Left ventricle myocardium inferior (tissue), 1 donor: ENCODE data around the gene BCR. TPM values are rescaled to one million over a fixed set of nuclear protein-coding genes. Genes with fewer than 3 reads are reported as not detected.

Experiments used
- DNase-seq: peaks from one replicate; pipeline ENCODE4 v3.0.0-alpha.2; 2020
- H3K27ac ChIP-seq: fragments of 200-600 bp; replicated peaks from 2 replicates; pipeline ENCODE4 v1.8.0; 2021
- H3K27me3 ChIP-seq: fragments of 200-600 bp; 2 replicates; pipeline ENCODE4 v1.8.0; 2021; ENCODE audit warnings: low read depth
- H3K36me3 ChIP-seq: fragments of 200-600 bp; 2 replicates; pipeline ENCODE4 v1.8.0; 2021
- H3K4me1 ChIP-seq: fragments of 200-600 bp; 2 replicates; pipeline ENCODE4 v1.8.0; 2021
- H3K4me3 ChIP-seq: fragments of 200-600 bp; 2 replicates; pipeline ENCODE4 v1.8.0; 2021; ENCODE audit warnings: mild to moderate bottlenecking, moderate library complexity
- H3K9me3 ChIP-seq: fragments of 200-600 bp; replicated peaks from 2 replicates; pipeline ENCODE4 v1.8.0; 2021
- CTCF ChIP-seq: fragments of 200-600 bp; IDR thresholded peaks from 2 replicates; pipeline ENCODE4 v1.8.0; 2021; ENCODE audit warnings: antibody characterized with exemption, mild to moderate bottlenecking, borderline replicate concordance
- intact Hi-C: fragments of 100-400 bp; cut with micrococcal nuclease; formaldehyde crosslinking; loops from one replicate; pipeline ENCODE4 v1.11.0; 2022
- total RNA-seq: library from RNA; stranded (reverse); fragmentation: NEBNext Ultra II Directional; extraction: Animal tissue kit (Norgen Biotek cat#: 25700); gene quantifications from one replicate; pipeline ENCODE4 v1.2.1, GENCODE V29; 2021
- donor health status: DM: no; HTN: yes; CAD: no; lungs with severe emphysema.

Gene BCR
- total RNA-seq, 1 donor from 2014 or later, result 26.7 TPM

GRCh38 chr22:23243859-23244689 lies 63.8 kb downstream of the BCR start:
- Histone ChIP-seq H3K4me3 (no peak overlapping the region), H3K9me3 (no peaks in the 10 kb centered on the region), H3K27ac (no peak overlapping the region), H3K36me3 (no peaks in the 10 kb centered on the region), H3K27me3 (no peaks in the 10 kb centered on the region), H3K4me1 (peaks cover 17% of the 10 kb centered on the region)
- DNase-seq, result no peak
- no peak for TF ChIP-seq CTCF
- intact Hi-C loops, result no loop called here

GRCh38 chr22:23244690-23245044 lies 64.4 kb downstream of the BCR start:
- H3K4me3 ChIP-seq, result no peak overlapping the region
- H3K27me3 ChIP-seq, result no peaks in the 10 kb centered on the region
- intact Hi-C loops, result no loop called here
- no peak overlapping the region for H3K27ac ChIP-seq
- H3K9me3 ChIP-seq, result no peaks in the 10 kb centered on the region
- TF ChIP-seq CTCF, result no peak
- H3K4me1 ChIP-seq, result peaks cover 17% of the 10 kb centered on the region
- H3K36me3 ChIP-seq, result no peaks in the 10 kb centered on the region
- no peak for DNase-seq

GRCh38 chr22:23245045-23245798 lies 64.9 kb downstream of the BCR start:
- peaks cover 17% of the 10 kb centered on the region for H3K4me1 ChIP-seq
- no peak for TF ChIP-seq CTCF
- no peaks in the 10 kb centered on the region for H3K27me3 ChIP-seq
- no peak overlapping the region for H3K27ac ChIP-seq
- H3K9me3 ChIP-seq, result no peaks in the 10 kb centered on the region
- intact Hi-C loops, result no loop called here
- no peaks in the 10 kb centered on the region for H3K36me3 ChIP-seq
- DNase-seq, result no peak
- H3K4me3 ChIP-seq, result no peak overlapping the region

- H3K4me3 ChIP-seq, result no peak overlapping the region
- H3K27ac ChIP-seq, result no peak overlapping the region
- TF ChIP-seq CTCF, result no peak
- no peaks in the 10 kb centered on the region for H3K27me3 ChIP-seq
- intact Hi-C loops, result no loop called here
- no peak for DNase-seq
- no peaks in the 10 kb centered on the region for H3K36me3 ChIP-seq
- H3K9me3 ChIP-seq, result no peaks in the 10 kb centered on the region
- H3K4me1 ChIP-seq, result peaks cover 17% of the 10 kb centered on the region
Measured at GRCh38 chr22:23245799-23246136, 65.5 kb downstream of the BCR start.

- TF ChIP-seq CTCF, result no peak
- H3K27ac ChIP-seq, result no peak overlapping the region
- peaks cover 17% of the 10 kb centered on the region for H3K4me1 ChIP-seq
- no peaks in the 10 kb centered on the region for H3K27me3 ChIP-seq
- H3K4me3 ChIP-seq, result no peak overlapping the region
- no peak for DNase-seq
- intact Hi-C loops, result no loop called here
- no peaks in the 10 kb centered on the region for H3K36me3 ChIP-seq
- H3K9me3 ChIP-seq, result no peaks in the 10 kb centered on the region
Measured at GRCh38 chr22:23246982-23247766, 66.9 kb downstream of the BCR start.
